ENCODE data around the gene SLC39A12.

SLC39A12 gene

DNA sequence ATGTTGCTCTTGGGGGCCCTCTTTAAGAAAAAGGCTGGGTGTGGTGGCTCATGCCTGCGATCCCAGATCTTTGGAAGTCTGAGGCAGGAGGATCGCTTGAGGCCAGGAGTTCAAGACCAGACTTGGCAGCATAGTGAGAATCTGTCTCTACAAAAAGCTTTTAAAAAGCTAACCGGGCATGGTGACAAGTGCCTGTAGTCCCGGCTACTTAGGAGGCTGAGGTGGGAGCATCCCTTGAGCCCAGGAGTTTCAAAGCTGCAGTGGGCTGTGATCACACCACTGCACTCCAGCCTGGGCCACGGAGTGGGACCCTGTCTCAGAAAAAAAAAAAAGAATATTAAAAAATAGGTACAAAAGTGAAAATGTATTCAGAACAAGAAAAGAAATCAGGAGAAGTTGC is 38.1 kb upstream of the SLC39A12 start:
- no peak for DNase-seq (ENCODE audit: low read depth)
- TF ChIP-seq CTCF (IDR thresholded peaks at IDR 0.05; ENCODE audit: low read depth, low read length, missing control alignments) = no peak
- H3K4me3 ChIP-seq (ENCODE audit: low read depth, low read length) = no peak overlapping the region

DNA sequence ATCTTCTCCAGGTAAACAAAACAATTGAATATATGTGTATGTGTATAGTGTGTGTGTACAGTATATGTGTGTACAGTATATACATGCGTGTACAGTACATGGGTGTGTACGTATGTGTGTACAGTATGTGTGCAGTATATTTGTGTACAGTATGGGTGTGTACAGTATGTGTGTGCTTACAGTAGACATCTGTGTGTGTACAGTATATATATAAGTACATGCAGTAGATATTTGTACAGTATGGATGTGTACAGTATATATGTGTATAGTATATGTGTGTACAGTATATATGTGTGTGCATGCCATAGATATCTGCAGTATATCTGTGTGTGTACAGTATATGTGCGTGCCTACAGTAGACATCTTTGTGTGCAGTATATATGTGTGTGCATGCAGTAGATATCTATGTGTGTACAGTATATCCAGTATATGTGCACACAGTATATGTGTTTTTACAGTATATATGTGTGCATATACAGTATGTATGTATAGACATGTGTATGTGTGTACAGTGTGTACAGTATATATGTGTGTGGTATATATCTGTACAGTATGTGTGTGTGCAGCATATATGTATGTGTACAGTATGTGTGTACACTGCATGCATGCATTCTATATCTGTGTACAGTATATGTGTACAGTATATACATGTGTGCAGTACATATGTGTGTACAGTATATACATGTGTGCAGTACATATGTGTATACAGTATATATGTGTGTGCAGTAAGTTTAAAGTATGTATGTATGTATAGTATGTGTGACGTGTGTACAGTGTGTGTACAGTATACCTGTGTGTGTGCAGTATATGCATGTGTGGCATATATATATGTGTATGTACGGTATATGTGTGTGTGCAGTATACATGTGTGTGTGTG is 37.3 kb upstream of the SLC39A12 start:
- no peak overlapping the region for H3K4me3 ChIP-seq (ENCODE audit: low read depth, low read length)
- TF ChIP-seq CTCF (IDR thresholded peaks at IDR 0.05; ENCODE audit: low read depth, low read length, missing control alignments) = no peak
- no peak for DNase-seq (ENCODE audit: low read depth)

DNA sequence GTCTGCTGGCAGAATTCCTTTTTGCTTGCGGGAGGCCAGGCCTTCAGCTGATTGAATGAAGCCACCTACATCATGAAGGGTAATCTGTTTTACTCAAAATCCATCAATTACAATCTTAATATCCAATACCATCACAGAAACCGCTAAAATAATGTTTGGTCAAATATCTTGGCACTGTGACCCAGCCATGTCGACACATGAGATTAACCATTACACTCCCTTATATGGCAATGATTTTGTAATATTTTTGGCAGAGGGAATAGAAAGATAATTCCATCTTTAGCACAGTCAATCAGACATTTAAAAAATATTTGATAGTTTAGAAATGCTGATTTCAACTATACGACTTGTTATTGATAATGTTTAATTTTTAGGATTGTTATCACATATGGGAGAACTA is 36.5 kb upstream of the SLC39A12 start:
- no peak for DNase-seq (ENCODE audit: low read depth)
- no peak overlapping the region for H3K4me3 ChIP-seq (ENCODE audit: low read depth, low read length)

DNA sequence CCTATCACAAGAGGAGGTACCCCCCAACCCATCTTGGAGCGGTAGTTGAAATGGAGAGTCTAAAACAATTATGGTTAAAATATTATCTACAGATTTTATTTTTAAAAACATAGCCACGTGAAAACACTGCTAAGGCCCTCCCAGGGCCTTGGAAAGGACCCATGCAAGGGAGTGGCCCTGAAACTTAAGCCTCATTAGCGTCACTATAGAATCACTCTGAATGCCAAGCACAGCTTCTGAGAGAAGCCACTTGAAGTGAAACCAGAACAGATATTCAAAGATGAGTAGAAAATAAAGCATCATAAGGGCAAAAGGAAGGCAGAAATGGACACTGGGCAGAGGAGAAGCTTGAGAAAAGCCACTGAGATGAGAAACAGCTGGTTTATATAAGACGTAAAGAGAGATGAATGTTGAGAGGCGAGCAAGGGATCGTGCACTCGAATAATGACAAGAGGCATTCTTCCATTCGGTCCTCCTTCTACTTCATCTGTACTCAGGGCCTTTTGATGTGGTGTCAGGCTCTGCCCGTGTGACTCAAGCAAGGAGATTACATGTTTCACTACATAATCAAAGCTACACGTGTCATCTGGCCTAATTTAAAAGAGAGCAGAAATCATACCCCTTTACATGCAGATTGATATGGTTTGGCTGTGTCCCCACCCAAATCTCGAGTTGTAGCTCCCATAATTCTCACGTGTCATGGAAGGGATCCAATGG is 33.4 kb upstream of the SLC39A12 start:
- H3K4me3 ChIP-seq (ENCODE audit: low read depth, low read length) = no peak overlapping the region
- DNase-seq (ENCODE audit: low read depth) = no peak
- no peak for TF ChIP-seq CTCF (IDR thresholded peaks at IDR 0.05; ENCODE audit: low read depth, low read length, missing control alignments)

More for the DNA sequence above, 36.5 kb upstream of the SLC39A12 start:
- no peak for TF ChIP-seq CTCF (IDR thresholded peaks at IDR 0.05; ENCODE audit: low read depth, low read length, missing control alignments)

GRCh38 chr10:17921378-17921777 is 30.3 kb upstream of the SLC39A12 start:
- H3K4me3 ChIP-seq (ENCODE audit: low read depth, low read length) = no peak overlapping the region
- DNase-seq (ENCODE audit: low read depth) = no peak
- no peak for TF ChIP-seq CTCF (IDR thresholded peaks at IDR 0.05; ENCODE audit: low read depth, low read length, missing control alignments)

DNA sequence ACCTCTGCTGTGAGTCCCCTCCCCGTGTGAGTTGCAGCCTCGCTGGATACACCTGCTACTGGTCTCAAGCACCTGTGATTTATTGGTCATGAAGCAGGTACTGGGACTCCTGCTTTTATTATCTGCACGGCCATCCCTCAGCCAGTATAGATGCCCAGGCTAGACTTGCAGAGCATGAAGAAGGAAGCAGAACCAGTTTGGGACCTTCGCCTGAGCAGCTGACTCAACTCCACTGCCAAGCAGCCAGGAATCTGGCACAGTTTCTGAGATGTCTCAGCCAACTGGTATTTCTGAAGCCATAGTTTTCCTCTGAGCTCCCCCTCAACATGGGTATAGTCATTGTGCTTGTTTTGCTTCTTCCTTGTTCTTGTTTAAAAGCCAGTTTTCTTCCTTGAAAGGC is 28.0 kb upstream of the SLC39A12 start:
- no peak for DNase-seq (ENCODE audit: low read depth)
- H3K4me3 ChIP-seq (ENCODE audit: low read depth, low read length) = no peak overlapping the region
- TF ChIP-seq CTCF (IDR thresholded peaks at IDR 0.05; ENCODE audit: low read depth, low read length, missing control alignments) = no peak
